ENCODE measurements around the gene LAT.

LAT gene, protein sequence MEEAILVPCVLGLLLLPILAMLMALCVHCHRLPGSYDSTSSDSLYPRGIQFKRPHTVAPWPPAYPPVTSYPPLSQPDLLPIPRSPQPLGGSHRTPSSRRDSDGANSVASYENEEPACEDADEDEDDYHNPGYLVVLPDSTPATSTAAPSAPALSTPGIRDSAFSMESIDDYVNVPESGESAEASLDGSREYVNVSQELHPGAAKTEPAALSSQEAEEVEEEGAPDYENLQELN

DNA sequence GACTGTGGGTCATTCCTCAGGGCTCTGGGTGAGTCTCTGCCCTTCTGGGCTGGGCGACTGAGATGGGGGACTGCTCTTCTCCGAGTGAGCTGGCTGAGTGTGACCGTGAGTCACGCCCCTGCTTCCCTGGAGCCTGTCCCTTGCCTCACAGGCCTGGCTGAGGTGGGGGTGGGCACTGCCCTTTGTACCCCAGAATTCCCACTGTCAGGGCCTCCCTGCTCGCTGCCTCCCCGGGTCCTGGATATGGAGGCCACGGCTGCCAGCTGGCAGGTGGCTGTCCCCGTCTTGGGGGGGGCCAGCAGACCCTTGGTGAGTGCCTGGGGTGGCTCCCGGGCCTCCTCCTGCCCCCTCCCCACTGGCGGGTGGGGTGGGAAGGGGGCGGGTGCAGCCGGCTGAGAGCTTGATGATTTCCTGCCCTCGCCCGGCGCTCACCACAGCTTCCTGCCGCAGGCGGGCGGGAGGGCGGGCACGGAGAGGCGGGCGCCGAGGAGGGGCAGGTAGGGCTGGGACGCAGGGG, at the start of gene LAT:
Gene LAT, plus strand, starts transcription at position 434 of the 517 bp plus-strand sequence. CDS start 366 bp downstream, outside the sequence.
- TF ChIP-seq CTCF (IDR thresholded peaks at IDR 0.05; ENCODE audit: control extremely low read depth, extremely low read depth, low read depth, missing control alignments) = no peak
- ChIA-PET CTCF (interaction anchor here (3.8 kb wide), 1 partner anchor 11 kb away, joined by 16 read pairs; the partner anchor contains the start of gene SPNS1), POLR2A (interaction anchor here (0.6 kb wide), 2 partner anchors 8 to 84 kb away, joined by 3 to 4 read pairs; no protein-coding TSS in a partner anchor)
- peak; percentile 48 for DNase-seq (ENCODE audit: extremely low spot score)

GRCh38 chr16:28935346-28935745, 49.5 kb upstream of the LAT start:
- ChIA-PET POLR2A (no interaction called here), CTCF (interaction anchor here (1.6 to 12.7 kb wide), 2 partner anchors 8 to 12 kb away, joined by 5 to 139 read pairs; no protein-coding TSS in a partner anchor)
- no peak for DNase-seq (ENCODE audit: extremely low spot score)
- TF ChIP-seq CTCF (IDR thresholded peaks at IDR 0.05; ENCODE audit: control extremely low read depth, extremely low read depth, low read depth, missing control alignments) = no peak

- POLR2A ChIA-PET = interaction anchor here (0.5 to 1.0 kb wide), 4 partner anchors 11 to 796 kb away, joined by 3 to 5 read pairs (median 3); partner anchors contain the start of gene RABEP2
- CTCF ChIA-PET = interaction anchor here (0.9 to 12.7 kb wide), 4 partner anchors 7 to 37 kb away, joined by 3 to 139 read pairs (median 4); no protein-coding TSS in a partner anchor
- TF ChIP-seq CTCF (IDR thresholded peaks at IDR 0.05; ENCODE audit: control extremely low read depth, extremely low read depth, low read depth, missing control alignments) = no peak
- peak; percentile 93 for DNase-seq (ENCODE audit: extremely low spot score)
Measured at GRCh38 chr16:28935924-28936783, 48.7 kb upstream of the LAT start.

GRCh38 chr16:28936784-28937155, 48.1 kb upstream of the LAT start:
- CTCF ChIA-PET = interaction anchor here (0.9 to 12.7 kb wide), 4 partner anchors 7 to 37 kb away, joined by 3 to 139 read pairs (median 4); no protein-coding TSS in a partner anchor
- DNase-seq (ENCODE audit: extremely low spot score) = no peak
- TF ChIP-seq CTCF (IDR thresholded peaks at IDR 0.05; ENCODE audit: control extremely low read depth, extremely low read depth, low read depth, missing control alignments) = no peak
- POLR2A ChIA-PET = interaction anchor here (0.5 to 1.0 kb wide), 3 partner anchors 11 to 729 kb away, joined by 3 to 5 read pairs (median 3); partner anchors contain the start of gene RABEP2

DNA sequence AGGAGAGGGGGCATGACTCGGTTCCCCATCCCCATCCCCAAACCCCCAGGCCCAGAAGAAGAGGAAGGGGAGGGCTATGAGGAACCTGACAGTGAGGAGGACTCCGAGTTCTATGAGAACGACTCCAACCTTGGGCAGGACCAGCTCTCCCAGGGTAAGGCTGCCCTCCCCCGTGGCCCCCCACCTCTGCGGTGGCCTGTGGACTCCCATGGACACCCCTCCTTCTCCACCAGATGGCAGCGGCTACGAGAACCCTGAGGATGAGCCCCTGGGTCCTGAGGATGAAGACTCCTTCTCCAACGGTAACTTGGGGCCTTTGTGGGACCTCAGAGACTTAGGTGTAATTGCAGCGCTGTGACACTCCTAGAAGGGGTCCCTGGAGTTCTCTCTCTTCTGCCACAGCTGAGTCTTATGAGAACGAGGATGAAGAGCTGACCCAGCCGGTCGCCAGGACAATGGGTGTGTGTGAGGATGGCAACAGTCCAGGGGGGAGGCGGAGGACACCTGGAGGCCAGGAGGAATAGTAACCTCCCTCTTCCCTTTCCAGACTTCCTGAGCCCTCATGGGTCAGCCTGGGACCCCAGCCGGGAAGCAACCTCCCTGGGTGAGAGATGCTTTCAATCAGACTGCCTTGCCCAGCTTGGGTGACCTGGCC, 47.5 kb upstream of the LAT start:
- ChIA-PET POLR2A (no interaction called here), CTCF (interaction anchor here (1.1 to 12.7 kb wide), 3 partner anchors 6 to 90 kb away, joined by 3 to 139 read pairs (median 3); no protein-coding TSS in a partner anchor)
- TF ChIP-seq CTCF (IDR thresholded peaks at IDR 0.05; ENCODE audit: control extremely low read depth, extremely low read depth, low read depth, missing control alignments) = no peak
- DNase-seq (ENCODE audit: extremely low spot score) = no peak

Measured in GM10248 (cell line).